C1 segment of cervical spinal cord (tissue), 14 donors: Measurements from ENCODE around the gene NR2F1-AS1.

Experiments
- DNase-seq, 14 donors: peaks; one replicate each; lab custom pipeline; 2025; lab: John Stamatoyannopoulos, UW

Gene NR2F1-AS1

DNA sequence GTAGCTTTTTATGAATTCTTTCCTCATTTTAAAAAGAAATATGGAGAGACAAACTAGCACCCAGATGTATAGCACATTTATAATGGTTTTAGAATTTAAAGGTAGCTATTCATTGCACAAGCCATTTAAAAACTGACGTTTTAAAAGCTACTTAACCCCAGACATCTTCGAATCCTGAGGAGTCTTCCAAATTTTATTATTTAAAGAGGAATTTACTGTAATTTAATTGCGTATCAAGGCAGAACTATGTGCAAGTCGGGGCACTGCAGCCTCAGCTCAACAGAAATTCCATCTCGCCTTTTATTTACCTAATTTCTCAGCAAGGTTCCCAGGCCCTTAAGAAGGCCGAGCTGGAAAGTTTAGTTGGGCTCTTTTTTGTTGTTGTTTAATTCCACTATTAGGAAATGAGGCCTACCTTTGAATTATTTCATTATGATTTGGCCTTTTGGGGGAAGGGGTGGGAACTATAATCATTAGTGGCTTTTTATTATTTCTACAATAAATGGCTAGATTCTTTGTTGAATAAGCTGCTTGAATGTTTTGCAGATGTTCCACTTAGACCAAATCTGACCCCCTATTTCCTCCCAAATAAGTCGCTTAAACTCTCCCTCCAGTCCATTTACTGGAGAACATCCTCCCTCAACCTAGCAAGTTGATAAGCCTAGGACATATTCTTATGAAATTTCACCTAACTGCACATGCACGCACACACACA lies 22.2 kb upstream of the NR2F1-AS1 start:
- no peak for DNase-seq

DNA sequence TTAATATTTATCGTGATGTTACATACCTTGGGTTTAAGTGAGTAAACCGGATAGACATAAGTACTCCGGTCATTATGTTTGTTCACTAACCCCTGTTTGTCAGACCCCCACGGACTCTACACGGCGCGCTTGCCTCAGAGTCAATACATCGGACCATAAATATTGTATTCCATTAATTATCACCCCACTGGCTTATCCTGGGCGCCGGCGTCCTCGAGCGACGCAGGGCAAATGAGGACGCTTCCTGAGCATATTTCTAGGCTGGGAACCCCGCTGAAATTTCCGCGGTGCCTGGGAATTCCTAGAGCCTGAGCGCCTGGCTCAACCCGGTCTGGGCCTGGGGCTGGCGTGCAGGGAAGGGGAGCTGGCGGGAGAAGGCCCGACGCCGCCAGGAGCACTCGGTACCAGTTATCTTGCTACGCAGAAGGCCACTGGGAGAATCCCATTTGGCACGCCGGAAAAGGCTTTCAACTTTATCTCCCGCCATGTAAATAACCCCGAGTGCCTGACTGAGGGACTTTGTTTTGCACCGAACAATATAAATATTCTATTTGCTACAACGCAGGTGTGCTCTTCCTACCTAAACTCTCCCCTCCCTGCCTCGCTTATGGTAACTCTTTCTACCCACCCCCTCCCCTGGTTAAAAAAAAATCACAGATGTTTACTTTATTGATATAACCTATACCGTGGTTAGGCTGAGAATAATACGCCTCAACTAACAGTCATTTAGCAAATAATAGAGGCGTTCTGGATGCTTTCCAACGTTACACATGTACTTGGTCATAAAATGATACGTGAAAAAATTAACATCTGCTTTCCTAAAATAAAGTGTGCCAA lies 21.4 kb upstream of the NR2F1-AS1 start:
- no peak for DNase-seq

DNA sequence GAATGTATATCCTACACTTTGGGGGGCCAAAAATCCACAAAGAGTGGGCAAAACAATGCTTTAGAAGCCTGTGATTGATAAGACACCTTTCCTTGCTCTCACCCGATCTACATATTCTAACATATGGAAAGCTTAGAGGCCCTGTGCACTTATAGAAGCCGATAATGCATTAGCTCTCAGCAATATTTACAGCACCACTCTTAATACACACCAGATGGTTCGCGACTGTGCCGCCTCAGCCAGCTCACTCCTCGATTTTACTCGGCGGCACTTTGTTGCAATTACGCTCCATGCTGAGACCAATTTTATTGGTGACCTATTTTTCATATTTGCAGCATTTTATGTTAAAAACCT lies 20.8 kb upstream of the NR2F1-AS1 start:
- no peak for DNase-seq

DNA sequence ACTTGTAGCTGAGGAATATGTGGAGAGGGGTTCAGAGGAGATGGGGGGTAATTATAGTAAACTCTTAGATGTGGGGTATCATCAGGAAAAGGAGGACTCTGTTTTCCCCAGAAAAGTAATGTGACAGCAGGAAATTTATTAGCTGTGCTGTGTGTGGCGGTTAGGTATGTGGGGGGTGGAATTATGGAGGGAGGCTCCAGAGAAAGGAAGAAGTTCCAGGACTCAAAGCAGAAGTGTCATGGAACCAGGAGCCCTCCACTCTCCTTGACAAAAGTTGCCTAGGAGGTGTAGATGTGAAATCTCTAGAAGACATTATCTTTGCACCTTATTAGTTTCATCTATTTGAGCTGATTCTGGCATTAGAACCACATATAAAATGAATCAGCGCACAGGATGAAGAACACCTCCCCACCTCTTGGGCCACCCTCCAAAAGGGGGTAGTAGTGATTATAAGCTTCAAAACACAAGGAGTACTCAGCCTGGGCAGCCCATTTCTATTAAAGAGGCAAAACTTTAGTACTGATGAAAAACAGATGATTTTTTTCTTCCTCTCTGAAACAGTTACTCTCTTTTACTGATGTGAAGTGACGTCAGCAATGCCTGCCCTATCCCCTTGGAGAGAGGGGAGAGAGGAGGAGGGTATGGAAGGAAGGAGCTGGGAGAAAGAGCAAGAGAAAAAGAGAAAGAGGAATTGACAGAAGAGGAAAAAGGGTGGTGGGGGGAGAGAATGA lies 20.2 kb upstream of the NR2F1-AS1 start:
- no peak for DNase-seq

DNA sequence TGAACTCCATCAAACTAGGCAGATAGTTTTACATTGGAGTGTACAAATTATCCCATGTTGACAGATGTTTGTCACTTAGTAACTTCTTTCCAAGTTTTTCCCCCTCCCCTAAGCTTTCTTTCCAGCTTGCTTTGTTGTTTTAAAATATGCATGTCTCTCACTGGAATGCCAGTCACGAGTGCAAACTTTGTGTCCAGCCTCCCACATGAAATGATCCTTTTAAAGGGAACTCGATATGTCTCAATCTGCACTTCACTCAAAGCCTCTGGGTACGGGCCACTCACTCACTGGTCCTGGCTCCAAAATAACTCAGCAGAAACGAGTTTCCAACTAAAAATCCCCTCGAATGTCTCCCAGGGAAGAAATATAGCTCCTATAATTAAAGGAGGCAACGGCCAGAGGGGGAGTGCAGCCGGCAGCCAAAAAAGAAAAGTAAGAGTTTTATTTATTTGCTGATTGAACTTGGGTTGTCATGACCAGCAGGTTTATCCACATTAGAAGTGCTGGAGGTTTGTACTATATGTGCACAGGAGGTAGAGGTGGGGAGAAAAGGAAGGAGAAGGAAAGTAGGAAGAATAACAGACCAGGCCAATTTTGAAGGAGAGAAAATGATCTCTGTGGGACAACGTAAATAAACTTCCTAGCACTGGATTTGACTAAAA lies 19.5 kb upstream of the NR2F1-AS1 start:
- no peak for DNase-seq

DNA sequence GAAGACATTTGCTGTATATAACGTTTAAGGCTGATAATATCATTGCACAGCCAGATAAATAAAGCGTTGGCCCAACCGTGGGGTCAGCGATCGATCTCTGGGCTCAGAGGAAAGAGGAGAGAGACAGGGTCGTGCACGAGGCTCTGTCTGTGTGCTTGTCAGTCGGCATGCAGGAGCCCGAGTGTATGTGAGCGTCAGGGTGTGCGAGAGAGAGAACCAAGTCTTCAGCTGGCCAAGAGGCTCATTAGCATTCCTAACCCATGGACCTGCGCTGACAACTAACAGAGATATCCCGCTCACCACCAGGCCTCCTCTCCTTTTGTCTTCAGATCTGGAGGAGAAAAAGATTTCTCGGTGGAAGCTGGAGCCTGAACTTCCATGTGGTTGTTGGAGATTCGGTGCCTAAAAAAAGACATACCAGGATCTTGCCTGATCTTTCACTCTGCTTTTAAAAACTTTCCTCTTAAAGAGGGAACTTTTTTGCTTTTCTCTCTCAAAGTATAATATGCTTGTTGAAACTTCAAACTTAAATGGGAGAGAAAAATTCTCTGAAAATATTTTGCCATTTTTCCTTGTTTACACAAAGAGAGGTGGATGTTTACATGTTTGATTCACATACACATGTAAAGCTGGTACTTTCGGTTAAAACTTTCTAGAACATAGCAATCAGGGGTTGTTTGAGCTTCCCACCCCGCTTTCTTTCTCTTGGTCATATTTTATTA lies 18.5 kb upstream of the NR2F1-AS1 start:
- DNase-seq: no peak

DNA sequence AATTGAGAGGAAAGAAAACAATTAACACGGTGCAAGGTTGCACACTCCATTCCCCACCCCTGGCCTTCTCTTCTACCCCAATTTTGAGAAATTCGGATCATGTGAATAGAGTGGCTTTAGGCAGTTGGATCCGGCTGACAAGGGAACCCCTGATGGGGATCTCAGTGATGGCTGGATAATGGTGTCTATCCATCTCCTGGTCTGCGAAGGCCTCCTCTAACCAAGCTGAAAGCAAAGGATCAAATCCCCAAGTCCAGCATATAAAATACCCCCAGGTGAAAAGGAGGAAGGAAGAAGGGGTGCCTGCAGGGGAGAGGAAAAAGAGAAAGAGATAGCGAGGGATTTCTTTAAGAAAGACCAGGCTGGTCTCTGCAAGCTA lies 18.0 kb upstream of the NR2F1-AS1 start:
- DNase-seq: no peak

DNA sequence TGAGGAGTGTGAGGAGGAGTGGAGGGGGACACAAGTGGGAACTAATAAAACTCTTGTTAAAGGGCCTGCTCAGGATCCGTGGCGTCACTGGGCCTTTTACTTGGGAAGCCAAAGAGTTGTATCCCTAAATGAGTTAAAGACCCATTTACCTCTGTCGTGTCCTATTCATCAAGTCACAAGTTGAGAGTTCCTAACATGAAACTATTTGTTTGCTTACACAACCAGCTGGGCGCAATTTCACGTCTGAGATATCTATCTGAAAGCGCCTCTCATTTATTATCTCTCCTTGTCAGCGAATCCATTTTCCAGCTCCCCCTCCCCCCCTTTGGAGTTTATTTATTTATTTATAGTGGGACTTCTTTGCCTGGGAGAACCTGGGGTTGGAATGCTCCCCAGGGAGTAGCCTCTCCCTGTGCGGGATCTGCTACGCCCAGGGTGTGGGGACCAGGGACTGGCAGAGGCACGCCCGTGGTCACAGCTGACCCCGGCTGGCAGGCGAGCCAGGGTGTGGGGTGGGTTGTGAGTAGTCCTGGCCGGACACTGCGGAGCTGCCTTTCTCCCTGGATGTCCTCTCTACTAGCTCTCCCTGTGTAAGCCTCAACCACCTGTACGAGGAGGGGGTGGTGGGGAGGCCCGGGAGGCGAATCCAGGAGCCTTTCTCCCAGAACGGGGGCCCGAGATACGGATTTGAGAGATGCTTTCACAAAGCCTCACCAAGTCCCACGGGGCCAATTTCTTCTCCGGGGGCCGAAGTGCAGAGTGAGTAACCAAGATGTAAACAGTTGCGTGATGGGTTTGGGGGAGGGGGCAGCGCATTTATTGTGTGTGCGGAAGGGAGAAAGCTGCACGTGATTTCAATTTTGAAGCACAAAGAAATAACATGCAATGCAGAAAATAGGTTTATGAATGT lies 17.3 kb upstream of the NR2F1-AS1 start:
- DNase-seq: no peak

DNA sequence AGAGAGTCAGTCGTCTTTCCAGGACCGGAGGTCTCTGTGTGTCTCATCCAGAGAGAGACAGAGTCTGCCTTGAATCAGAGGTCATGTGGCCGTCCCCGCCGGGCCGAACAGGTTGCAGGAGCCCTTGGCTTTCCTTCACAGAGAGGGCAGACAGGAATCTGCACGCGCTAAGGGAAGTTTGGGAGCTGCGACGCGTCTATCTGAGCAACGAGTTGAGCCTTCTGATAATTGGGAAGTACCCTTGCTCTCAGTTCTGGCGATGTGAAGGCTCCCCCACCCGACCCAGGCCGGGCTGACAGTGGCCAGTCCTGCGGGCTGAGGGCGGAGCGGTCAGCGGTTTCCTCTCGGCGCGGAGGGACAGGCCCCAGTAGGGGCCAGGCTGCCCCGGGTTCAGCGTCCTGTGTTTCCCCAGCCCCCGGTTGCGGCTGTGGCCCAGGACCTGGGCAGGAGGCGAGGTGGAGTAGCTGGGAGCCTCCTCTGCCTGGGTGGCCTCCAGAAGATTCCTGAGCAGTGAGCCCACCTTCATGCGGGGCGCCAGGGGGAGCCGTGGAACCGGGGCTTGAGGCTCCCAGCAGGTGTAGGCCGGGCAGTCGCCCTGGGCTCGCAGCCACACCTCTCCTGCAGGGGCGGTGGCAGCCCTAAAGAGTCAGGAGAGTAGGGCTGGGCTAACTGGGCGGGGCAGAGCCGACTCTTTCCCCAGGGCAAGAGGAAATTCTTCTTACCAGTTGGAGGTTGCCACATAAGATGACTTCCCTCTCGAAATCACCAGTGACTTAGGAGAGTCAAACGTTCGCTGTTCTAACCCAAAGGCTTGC lies 15.9 kb upstream of the NR2F1-AS1 start:
- no peak for DNase-seq

DNA sequence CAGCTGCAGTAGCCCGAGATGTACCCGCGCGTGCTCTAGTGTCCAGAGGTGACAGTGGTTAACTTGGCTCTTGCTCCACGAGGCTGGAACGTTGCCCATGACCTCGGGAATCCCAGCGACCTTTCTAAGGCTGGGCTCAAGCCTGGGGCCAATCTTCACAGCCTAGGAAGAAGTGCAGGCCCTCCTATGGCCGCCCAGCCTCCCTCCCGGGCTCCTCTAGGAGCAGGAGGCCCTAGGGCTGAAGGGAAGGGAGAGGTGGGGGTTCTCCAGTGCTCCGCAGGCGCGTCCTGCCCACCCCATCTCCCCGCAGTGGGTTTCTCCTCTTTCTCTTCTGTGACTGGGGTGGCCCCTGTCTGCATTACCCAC lies 15.3 kb upstream of the NR2F1-AS1 start:
- no peak for DNase-seq

DNA sequence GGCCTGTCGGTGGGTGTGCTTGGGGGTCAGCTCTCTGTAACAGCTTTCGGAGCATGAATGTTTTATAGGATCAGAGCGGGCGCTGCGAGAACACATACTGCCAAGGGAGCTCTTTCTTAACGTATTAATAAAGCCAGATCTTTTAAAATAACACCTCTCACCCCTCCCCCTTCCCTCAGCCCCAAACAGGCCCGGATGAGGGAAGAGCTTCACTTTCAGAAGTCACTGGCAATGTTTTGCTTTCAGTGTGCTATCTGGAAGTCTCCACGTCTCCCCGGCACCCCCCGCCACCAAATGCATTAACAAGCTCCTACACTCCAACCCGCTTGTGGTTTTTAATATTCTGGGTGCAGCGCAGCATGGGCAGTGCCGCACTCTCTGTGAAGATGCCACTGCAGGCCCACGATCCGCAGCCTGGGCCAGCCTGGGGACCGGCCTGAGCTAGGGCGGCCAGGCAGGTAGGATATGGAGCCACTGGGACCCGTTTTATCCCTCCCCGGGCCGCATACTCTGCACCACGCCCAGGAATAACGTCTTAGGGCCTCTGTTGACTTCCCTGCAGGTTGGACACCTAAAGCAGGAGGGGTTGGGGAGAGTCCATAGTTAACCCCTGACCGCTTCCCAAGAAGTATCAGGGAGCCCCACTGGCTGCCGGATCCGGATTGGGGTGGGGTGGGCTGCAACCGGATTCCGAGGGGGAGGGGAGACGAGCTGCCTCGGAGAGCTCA lies 14.6 kb upstream of the NR2F1-AS1 start:
- DNase-seq: no peak

DNA sequence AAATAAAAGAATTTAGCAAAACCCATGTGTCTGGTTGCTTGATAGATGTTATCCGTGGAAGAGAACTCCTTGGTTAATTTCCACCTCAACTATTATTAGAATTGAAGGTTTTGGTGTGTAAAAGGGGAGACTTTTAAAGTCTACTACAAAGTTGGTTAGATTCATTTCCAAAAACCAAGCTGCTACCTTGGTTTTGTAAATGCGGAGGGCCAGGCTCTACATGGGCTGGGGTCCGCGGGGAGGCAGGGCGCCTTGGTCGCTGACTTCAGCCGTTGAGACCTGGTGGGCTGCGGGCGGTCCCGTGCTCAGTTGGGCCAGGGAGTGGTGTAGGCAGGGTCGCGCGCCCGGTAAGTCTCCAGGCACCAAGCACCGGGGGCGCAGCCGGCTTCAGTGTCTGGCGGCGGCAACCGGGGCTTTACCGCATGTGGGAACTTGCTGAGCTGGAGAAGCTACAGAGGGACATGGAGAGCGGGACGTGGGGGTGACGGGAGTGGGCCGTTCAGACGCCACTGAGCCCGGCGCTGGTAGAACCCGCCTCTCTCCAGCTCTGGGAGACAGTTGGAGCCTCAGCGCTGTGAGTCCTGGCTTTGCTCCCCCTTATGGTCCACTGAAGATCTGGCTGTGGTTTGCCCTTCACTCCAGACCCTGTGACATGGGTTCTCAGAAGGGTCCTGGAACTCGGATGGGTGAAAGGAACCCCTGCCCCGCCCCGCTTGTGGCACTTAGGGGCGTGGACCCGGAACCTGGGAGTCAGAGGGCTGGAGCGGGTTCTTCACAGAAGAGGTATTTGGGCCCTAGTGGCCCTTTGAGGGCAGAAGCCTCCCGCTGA lies 13.8 kb upstream of the NR2F1-AS1 start:
- no peak for DNase-seq

DNA sequence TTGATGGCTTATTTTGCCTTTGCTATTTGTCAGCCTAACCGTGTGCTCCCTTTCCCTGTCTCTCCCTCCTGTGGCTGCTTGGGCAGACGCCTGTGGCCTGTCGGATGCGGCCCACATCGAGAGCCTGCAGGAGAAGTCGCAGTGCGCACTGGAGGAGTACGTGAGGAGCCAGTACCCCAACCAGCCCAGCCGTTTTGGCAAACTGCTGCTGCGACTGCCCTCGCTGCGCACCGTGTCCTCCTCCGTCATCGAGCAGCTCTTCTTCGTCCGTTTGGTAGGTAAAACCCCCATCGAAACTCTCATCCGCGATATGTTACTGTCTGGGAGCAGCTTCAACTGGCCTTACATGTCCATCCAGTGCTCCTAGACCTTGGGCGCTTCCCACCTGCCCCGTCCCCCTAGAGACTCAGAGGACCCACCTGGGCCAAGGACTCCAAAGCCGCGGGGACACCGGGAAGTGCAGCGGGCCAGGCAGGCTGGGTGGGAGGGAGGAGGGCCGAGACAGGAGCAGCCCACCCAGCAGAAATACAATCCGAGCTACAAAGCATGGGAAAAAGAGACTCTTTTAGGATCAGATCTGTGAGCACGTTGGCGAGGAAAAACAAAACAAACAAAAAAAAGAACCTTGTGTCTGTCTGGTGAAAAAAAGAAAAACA lies 12.6 kb upstream of the NR2F1-AS1 start:
- DNase-seq: no peak

DNA sequence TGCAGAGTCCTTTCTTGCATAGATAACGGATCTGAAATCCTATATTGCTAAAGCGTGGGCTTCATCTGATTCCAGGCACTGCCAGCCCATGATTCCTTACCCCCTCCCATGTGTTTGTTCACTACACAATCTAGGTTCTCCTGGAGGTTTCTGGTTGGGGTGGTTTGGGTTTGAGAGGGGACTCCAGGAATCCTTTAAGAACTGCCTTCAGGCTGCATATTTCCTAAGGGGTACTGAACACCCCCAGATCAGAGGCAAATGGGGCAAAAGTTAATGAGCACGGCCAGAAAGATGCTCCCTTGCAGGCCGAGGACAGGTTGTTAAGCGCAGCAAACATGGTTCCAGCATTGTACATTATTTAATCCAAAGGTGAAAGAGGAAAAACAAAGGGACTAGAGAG lies 11.9 kb upstream of the NR2F1-AS1 start:
- no peak for DNase-seq

DNA sequence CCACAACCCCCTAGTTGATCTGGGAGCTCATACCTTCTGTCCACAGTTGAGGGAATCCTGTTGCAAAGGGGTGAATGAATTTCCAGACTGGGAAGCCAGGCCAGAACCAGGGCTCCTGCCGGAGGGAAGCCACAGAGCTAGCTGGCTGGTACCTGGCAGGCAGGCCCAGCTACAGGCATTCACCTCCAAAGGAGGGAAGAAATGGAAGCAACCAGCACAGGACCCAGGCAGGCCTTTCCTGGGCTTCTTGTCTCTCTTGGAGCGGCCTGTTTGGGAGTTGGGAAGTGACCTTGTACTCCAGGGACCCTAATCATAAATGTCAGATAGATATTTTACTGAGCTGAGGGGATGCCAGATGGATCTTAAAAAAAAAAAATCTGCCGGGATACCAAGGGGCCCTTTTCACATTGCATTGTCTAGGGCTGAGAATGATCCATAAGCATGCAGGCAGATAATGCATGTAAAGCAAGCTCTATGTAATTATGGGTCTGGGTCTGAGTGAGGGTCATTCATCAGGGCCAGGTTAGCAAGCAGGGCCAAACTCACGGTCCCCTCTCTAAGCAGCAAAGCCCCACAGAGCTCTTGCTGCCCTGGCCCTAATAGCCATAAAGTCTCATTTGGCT lies 10.4 kb upstream of the NR2F1-AS1 start:
- no peak for DNase-seq

DNA sequence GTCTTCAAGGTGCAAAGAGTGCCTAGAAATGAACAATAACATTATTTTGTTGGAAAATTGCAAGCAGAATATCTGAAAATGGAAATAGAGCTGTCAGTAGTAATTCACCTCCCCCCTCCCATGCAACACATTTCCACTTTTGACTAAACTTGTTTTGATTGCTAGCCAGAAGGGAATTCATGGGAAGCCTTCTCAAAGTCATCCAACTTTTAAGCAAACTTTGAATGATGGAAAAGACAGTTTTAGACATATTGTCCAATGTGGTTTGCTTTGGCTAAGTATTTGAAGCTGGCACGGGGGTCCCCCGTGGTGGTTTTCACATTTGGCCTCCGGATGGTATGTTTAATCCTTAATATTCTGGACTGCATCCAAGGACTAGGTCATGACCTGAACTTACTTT lies 9.5 kb upstream of the NR2F1-AS1 start:
- DNase-seq: no peak

DNA sequence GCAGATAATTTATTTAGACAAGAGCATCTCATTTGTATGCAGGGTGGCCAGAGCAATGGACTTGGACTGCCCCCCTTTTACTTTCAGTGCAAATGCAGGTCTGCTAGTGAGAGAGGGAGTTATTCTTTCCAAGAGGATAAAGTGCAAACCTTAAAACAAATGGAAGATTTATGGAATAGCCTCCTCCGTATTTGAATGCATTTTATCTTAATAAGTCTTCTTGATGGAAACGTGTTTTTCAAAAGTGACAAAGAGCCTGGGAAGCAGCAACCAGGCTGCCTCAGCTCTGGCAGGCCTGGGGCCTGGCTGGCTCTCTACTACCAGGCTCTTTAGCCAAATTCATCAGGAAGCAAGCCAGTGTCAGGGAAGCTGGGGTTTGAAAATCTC lies 8.8 kb upstream of the NR2F1-AS1 start:
- DNase-seq: peak in 1 of 14 donors; percentile 30
